H1 (cell line): ENCODE results near the gene AGPAT4. TPM values are rescaled to one million over a fixed set of nuclear protein-coding genes. Genes with fewer than 3 reads are reported as not detected.

Source experiments
- CTCF ChIA-PET: fragments of 300-600 bp; sonication (Branson Sonifier 250); formaldehyde crosslinking; loops from one replicate; lab custom pipeline; 2021; ENCODE audit not compliant: partially characterized antibody; lab: Charles Lee
- POLR2A ChIA-PET: fragments of 300-600 bp; sonication (Branson Sonifier 250); formaldehyde crosslinking; loops from one replicate; lab custom pipeline; 2021; ENCODE audit warnings: inconsistent platforms; ENCODE audit not compliant: partially characterized antibody; lab: Charles Lee
- DNase-seq, 2 experiments: peaks; one replicate each; pipeline versions ENCODE4 v3.0.0 to v3.0.0-alpha.2; 2010 to 2022; ENCODE audit warnings: low spot score in 2 of 2, low read depth in 1 of 2, mixed read lengths in 1 of 2
- FAIRE-seq: peaks from 2 replicates; lab custom pipeline; 2011; peaks lifted over from hg19 to GRCh38; lab: Jason Lieb, UNC
- H2AFZ ChIP-seq: 2 replicates; pipeline ENCODE4 v1.8.1; 2012; ENCODE audit warnings: low read length, inconsistent platforms
- H2AK5ac ChIP-seq: 2 replicates; pipeline ENCODE4 v1.6.1; 2013; ENCODE audit warnings: low read depth, low read length
- H2BK120ac ChIP-seq: replicated peaks from 2 replicates; pipeline ENCODE3; 2013; ENCODE audit warnings: low read depth, low read length, inconsistent platforms
- H2BK12ac ChIP-seq: 2 replicates; pipeline ENCODE4 v1.6.1; 2013; ENCODE audit warnings: low read depth, low read length
- H2BK15ac ChIP-seq: 2 replicates; pipeline ENCODE4 v1.6.1; 2013; ENCODE audit warnings: low read length
- H2BK20ac ChIP-seq: 2 replicates; pipeline ENCODE4 v1.6.1; 2013; ENCODE audit warnings: low read length
- H2BK5ac ChIP-seq: 2 replicates; pipeline ENCODE4 v1.6.1; 2013; ENCODE audit warnings: low read depth, low read length
- H3K14ac ChIP-seq: 2 replicates; pipeline ENCODE4 v1.6.1; 2013; ENCODE audit warnings: inconsistent platforms; ENCODE audit not compliant: insufficient read length
- H3K18ac ChIP-seq: 2 replicates; pipeline ENCODE4 v1.6.1; 2013; ENCODE audit warnings: low read length; ENCODE audit errors: extremely low read depth
- H3K23ac ChIP-seq: 2 replicates; pipeline ENCODE4 v1.6.1; 2013; ENCODE audit warnings: inconsistent platforms; ENCODE audit not compliant: insufficient read length
- H3K23me2 ChIP-seq: 2 replicates; pipeline ENCODE4 v1.6.1; 2013; ENCODE audit warnings: low read depth, low read length
- H3K27ac ChIP-seq: 2 replicates; pipeline ENCODE4 v1.6.1; 2011; ENCODE audit warnings: low read depth, low read length, inconsistent platforms
- H3K27me3 ChIP-seq, 4 experiments: replicated peaks in 1 of 4; 1 replicate in 1 of 4; 2 replicates in 3 of 4; pipeline versions ENCODE4 v1.6.1 to v1.8.1; 2011 to 2013; ENCODE audit warnings: low read length in 3 of 4, mild to moderate bottlenecking in 3 of 4, inconsistent platforms in 2 of 4, mixed read lengths in 2 of 4, moderate library complexity in 1 of 4; ENCODE audit not compliant: control insufficient read depth in 3 of 4, insufficient read depth in 3 of 4; ENCODE audit errors: extremely low read depth in 1 of 4
- H3K36me3 ChIP-seq, 4 experiments: 2 replicates each; pipeline versions ENCODE4 v1.6.1 to v1.8.1; 2011 to 2013; ENCODE audit warnings: mild to moderate bottlenecking in 4 of 4, low read length in 3 of 4, moderate library complexity in 2 of 4, control low read depth in 1 of 4, inconsistent platforms in 1 of 4; ENCODE audit not compliant: insufficient read depth in 4 of 4, control insufficient read depth in 2 of 4
- H3K4ac ChIP-seq: replicated peaks from 2 replicates; pipeline ENCODE3; 2013; ENCODE audit warnings: low read length, low read depth, mixed read lengths, inconsistent platforms; ENCODE audit not compliant: insufficient read length
- H3K4me1 ChIP-seq, 4 experiments: replicated peaks in 1 of 4; 1 replicate in 1 of 4; 2 replicates in 3 of 4; pipeline versions ENCODE4 v1.6.1 to v1.8.1; 2011 to 2013; ENCODE audit warnings: low read length in 3 of 4, inconsistent platforms in 2 of 4, mixed read lengths in 1 of 4; ENCODE audit not compliant: insufficient read depth in 4 of 4, control insufficient read depth in 3 of 4
- H3K4me2 ChIP-seq, 2 experiments: 2 replicates each; pipeline versions ENCODE4 v1.6.1 to v1.8.1; 2011 to 2013; ENCODE audit warnings: low read depth in 2 of 2, low read length in 2 of 2, control low read depth in 1 of 2, inconsistent platforms in 1 of 2, mild to moderate bottlenecking in 1 of 2; ENCODE audit not compliant: insufficient read depth in 1 of 2
- H3K4me3 ChIP-seq, 4 experiments: fragments of 200-600, 300-600 bp in 1 of 4; sonication (generic), shearing (Covaris generic), sonication (Bioruptor Twin) in 1 of 4; 2 replicates each; pipeline versions ENCODE4 v1.5.1 to v1.8.1; 2011 to 2016; ENCODE audit warnings: low read length in 4 of 4, low read depth in 3 of 4, control low read depth in 2 of 4, inconsistent platforms in 2 of 4, mild to moderate bottlenecking in 2 of 4, mixed read lengths in 1 of 4, moderate library complexity in 1 of 4; ENCODE audit not compliant: insufficient read depth in 2 of 4; ENCODE audit errors: extremely low read depth in 1 of 4
- H3K56ac ChIP-seq: replicated peaks from 2 replicates; pipeline ENCODE3; 2013; ENCODE audit warnings: low read depth, mild to moderate bottlenecking, mixed read lengths, low read length, inconsistent platforms; ENCODE audit not compliant: insufficient read length
- H3K79me1 ChIP-seq: 2 replicates; pipeline ENCODE4 v1.6.1; 2013; ENCODE audit warnings: low read depth, low read length, control low read depth
- H3K79me2 ChIP-seq, 2 experiments: 2 replicates each; pipeline versions ENCODE4 v1.6.1 to v1.8.1; 2012 to 2013; ENCODE audit warnings: low read length in 2 of 2, mild to moderate bottlenecking in 2 of 2, inconsistent platforms in 1 of 2; ENCODE audit not compliant: insufficient read depth in 2 of 2, control insufficient read depth in 1 of 2
- H3K9ac ChIP-seq, 4 experiments: replicated peaks in 1 of 4; 1 replicate in 1 of 4; 2 replicates in 3 of 4; pipeline versions ENCODE4 v1.6.1 to v1.8.1; 2011 to 2013; ENCODE audit warnings: low read depth in 3 of 4, low read length in 3 of 4, control low read depth in 2 of 4, mild to moderate bottlenecking in 2 of 4, moderate library complexity in 2 of 4, inconsistent platforms in 1 of 4; ENCODE audit errors: extremely low read depth in 1 of 4
- H3K9me3 ChIP-seq, 2 experiments: 2 replicates each; pipeline versions ENCODE4 v1.6.1 to v1.8.1; 2012 to 2013; ENCODE audit warnings: mild to moderate bottlenecking in 2 of 2, moderate library complexity in 2 of 2, control low read depth in 1 of 2, inconsistent platforms in 1 of 2, low read depth in 1 of 2, low read length in 1 of 2, mixed read lengths in 1 of 2; ENCODE audit not compliant: insufficient read depth in 2 of 2
- H4K20me1 ChIP-seq, 2 experiments: replicated peaks in 1 of 2; 2 replicates each; pipeline versions ENCODE3 to v1.8.1; 2011 to 2013; ENCODE audit warnings: inconsistent platforms in 2 of 2, low read length in 2 of 2, mild to moderate bottlenecking in 1 of 2; ENCODE audit not compliant: insufficient read depth in 2 of 2, control insufficient read depth in 1 of 2
- H4K5ac ChIP-seq: 2 replicates; pipeline ENCODE4 v1.6.1; 2013; ENCODE audit warnings: low read length, low read depth, mixed read lengths, inconsistent platforms; ENCODE audit not compliant: insufficient read length
- H4K8ac ChIP-seq: 2 replicates; pipeline ENCODE4 v1.8.0; 2013; ENCODE audit warnings: mild to moderate bottlenecking, moderate library complexity, low read length, inconsistent platforms; ENCODE audit not compliant: insufficient read depth; ENCODE audit errors: extremely low read depth
- H4K91ac ChIP-seq: replicated peaks from 2 replicates; pipeline ENCODE3; 2013; ENCODE audit warnings: low read length, mixed read lengths, inconsistent platforms; ENCODE audit not compliant: insufficient read length
- BCL11A ChIP-seq, 2 experiments: IDR thresholded peaks; one replicate each; pipeline ENCODE4 v1.6.1; 2011; ENCODE audit warnings: low read depth in 2 of 2, low read length in 2 of 2, mild to moderate bottlenecking in 2 of 2
- CTBP2 ChIP-seq: IDR thresholded peaks from 2 replicates; pipeline ENCODE4 v1.7.0; 2011; ENCODE audit warnings: borderline replicate concordance, mild to moderate bottlenecking, moderate library complexity, mixed read lengths, low read length; ENCODE audit not compliant: insufficient read depth, insufficient read length
- E2F6 ChIP-seq: IDR thresholded peaks from 2 replicates; pipeline ENCODE4 v1.6.1; 2012; ENCODE audit warnings: inconsistent platforms
- EZH2 ChIP-seq: fragments of 200-600 bp; sonication (generic); IDR thresholded peaks from 2 replicates; pipeline ENCODE4 v1.7.1; 2012; ENCODE audit warnings: low read depth, mild to moderate bottlenecking, moderate library complexity, low read length, inconsistent platforms; ENCODE audit not compliant: severe bottlenecking
- GABPA ChIP-seq: IDR thresholded peaks from 2 replicates; pipeline ENCODE4 v1.6.1; 2011; ENCODE audit warnings: mild to moderate bottlenecking, low read length, moderate library complexity, borderline replicate concordance; ENCODE audit not compliant: insufficient read depth
- JUN ChIP-seq: IDR thresholded peaks from 2 replicates; pipeline ENCODE4 v1.6.1; 2011; ENCODE audit warnings: low read depth, mild to moderate bottlenecking, improper control_type of control experiment, low read length
- KDM4A ChIP-seq: IDR thresholded peaks from one replicate; pipeline ENCODE4 v1.7.1; 2012; ENCODE audit warnings: low read depth, mild to moderate bottlenecking, moderate library complexity, low read length, inconsistent platforms; ENCODE audit not compliant: severe bottlenecking
- POU5F1 ChIP-seq: IDR thresholded peaks from 2 replicates; pipeline ENCODE4 v1.6.1; 2011; ENCODE audit warnings: low read depth, mild to moderate bottlenecking, low read length, moderate library complexity
- RFX5 ChIP-seq: IDR thresholded peaks from 2 replicates; pipeline ENCODE4 v1.6.1; 2011; ENCODE audit warnings: low read depth, low read length, improper control_type of control experiment, borderline replicate concordance
- SP4 ChIP-seq: IDR thresholded peaks from 2 replicates; pipeline ENCODE4 v1.6.1; 2012; ENCODE audit warnings: low read length, inconsistent platforms
- SUZ12 ChIP-seq: fragments of 200-600 bp; sonication (generic); IDR thresholded peaks from 2 replicates; pipeline ENCODE4 v1.6.1; 2012; ENCODE audit warnings: mild to moderate bottlenecking, inconsistent platforms, low read length, moderate library complexity, mixed read lengths
- USF2 ChIP-seq: IDR thresholded peaks from 2 replicates; pipeline ENCODE4 v1.6.1; 2011; ENCODE audit warnings: low read length, improper control_type of control experiment
- WGBS, 2 experiments: shearing (Covaris generic) in 1 of 2; methylation state at CpG; one replicate each; pipeline versions ENCODE4 v1.1.6 to v1.1.7; 2013 to 2015; ENCODE audit warnings: low lambda C conversion rate in 2 of 2, mixed read lengths in 2 of 2, inconsistent platforms in 1 of 2, low coverage in 1 of 2, missing lambda C conversion rate in 1 of 2; ENCODE audit not compliant: insufficient replicate concordance in 2 of 2, insufficient coverage in 1 of 2, insufficient read length in 1 of 2; ENCODE audit errors: extremely low coverage in 1 of 2, missing lambda C conversion rate in 1 of 2; 5-methylcytosine and 5-hydroxymethylcytosine counted together
- polyA plus RNA-seq, 7 experiments: library from polyadenylated mRNA; depleted of rRNA in 3 of 7; stranded (reverse) in 5 of 7; unstranded in 2 of 7; fragments of >200 nt in 5 of 7; fragments of 200-250 nt in 2 of 7; gene quantifications; 1 replicate in 5 of 7; 2 replicates in 1 of 7; 4 replicates in 1 of 7; pipeline versions ENCODE4 v1.2.1 to v1.2.3, GENCODE V29; 2011 to 2013; ENCODE audit warnings: missing spikeins in 2 of 7, mixed read lengths in 2 of 7
- total RNA-seq: library from RNA; stranded (reverse); fragmentation: NEBNext Ultra II Directional; extraction: Animal tissue kit (Norgen Biotek cat#: 25700); gene quantifications from 2 replicates; pipeline ENCODE4 v1.2.1, GENCODE V29; 2021

AGPAT4 gene
- total and polyA plus RNA-seq, 2 of the 8 experiments (the other 6 are each of a cell fraction or from before 2014, with no cell fraction given), result 13.5 to 23.8 TPM

GRCh38 chr6:161150136-161150535 is 123.7 kb downstream of the AGPAT4 start:
- no peak overlapping the region for H2BK15ac ChIP-seq
- CTCF ChIA-PET, result interaction anchor here (0.6 to 5.8 kb wide), 8 partner anchors 10 to 417 kb away, joined by 3 to 40 read pairs (median 4); no protein-coding TSS in a partner anchor
- H2BK120ac ChIP-seq, result no peak overlapping the region
- no peaks in the 10 kb centered on the region for H3K79me2 ChIP-seq
- H3K27ac ChIP-seq, result no peak overlapping the region
- H3K4me3 ChIP-seq, result no peak overlapping the region
- no peaks in the 10 kb centered on the region for H3K27me3 ChIP-seq
- POLR2A ChIA-PET, result interaction anchor here (0.8 kb wide), 1 partner anchor 123 kb away, joined by 3 read pairs; no protein-coding TSS in a partner anchor
- no peak overlapping the region for H4K91ac ChIP-seq
- no peak overlapping the region for H3K18ac ChIP-seq
- no peaks in the 10 kb centered on the region for H3K23me2 ChIP-seq
- H3K14ac ChIP-seq, result no peak overlapping the region
- WGBS, 2 experiments, result 92% methylated on average over 5 of the region's 5 CpGs; no CpG with 5 or more reads in 1 of the 2 experiments
- no peak overlapping the region for H2BK5ac ChIP-seq
- H3K4me1 ChIP-seq, result no peaks in the 10 kb centered on the region
- H4K8ac ChIP-seq, result no peak overlapping the region
- no peak overlapping the region for H4K5ac ChIP-seq
- FAIRE-seq (no peak), DNase-seq (no peak)
- H3K4me2 ChIP-seq, result no peak overlapping the region
- H3K36me3 ChIP-seq, result peaks cover 0 to 20% (median 10%) of the 10 kb centered on the region in 4 experiments; a peak in 6 of 8 replicates
- H2AFZ ChIP-seq, result no peak overlapping the region
- no peak overlapping the region for H2BK20ac ChIP-seq
- no peak overlapping the region for H2AK5ac ChIP-seq
- H3K56ac ChIP-seq, result no peak overlapping the region
- H3K23ac ChIP-seq, result no peak overlapping the region
- peaks cover 2 to 7% of the 10 kb centered on the region in 2 experiments for H4K20me1 ChIP-seq
- no peak overlapping the region for H3K4ac ChIP-seq
- no peaks in the 10 kb centered on the region; the same call in 1 of the 2 replicates for H3K79me1 ChIP-seq
- H3K9ac ChIP-seq, result no peak overlapping the region
- H2BK12ac ChIP-seq, result no peak overlapping the region
- no peaks in the 10 kb centered on the region for H3K9me3 ChIP-seq
- TF ChIP-seq KDM4A (no peak), GABPA (no peak), EZH2 (no peak), E2F6 (no peak), SUZ12 (no peak), SP4 (no peak), POU5F1 (no peak), BCL11A (IDR thresholded peaks at IDR 0.05; ENCODE audit: low read depth in 2 of 2, low read length in 2 of 2) (no peak), CTBP2 (no peak), JUN (no peak), RFX5 (no peak), USF2 (no peak)
